Panc1 (cell line): ENCODE results near the gene CCDC157.

ENCODE experiments used
- CTCF ChIP-seq: fragments of 450-650 bp; IDR thresholded peaks from 2 replicates; pipeline ENCODE4 v1.5.1; 2017; ENCODE audit warnings: mild to moderate bottlenecking
- SIN3A ChIP-seq: IDR thresholded peaks from 2 replicates; pipeline ENCODE4 v1.6.1; 2012; ENCODE audit warnings: low read depth, mild to moderate bottlenecking, low read length, moderate library complexity, borderline replicate concordance; ENCODE audit not compliant: insufficient read depth
- TF ChIP-seq, protein P1 (sequence below), 2 experiments: IDR thresholded peaks; 2 replicates each; pipeline ENCODE4 v1.6.1; 2011 to 2012; ENCODE audit warnings: low read depth in 2 of 2, control low read depth in 1 of 2, low read length in 1 of 2, mild to moderate bottlenecking in 1 of 2, moderate library complexity in 1 of 2; ENCODE audit not compliant: insufficient read depth in 1 of 2

DNA sequence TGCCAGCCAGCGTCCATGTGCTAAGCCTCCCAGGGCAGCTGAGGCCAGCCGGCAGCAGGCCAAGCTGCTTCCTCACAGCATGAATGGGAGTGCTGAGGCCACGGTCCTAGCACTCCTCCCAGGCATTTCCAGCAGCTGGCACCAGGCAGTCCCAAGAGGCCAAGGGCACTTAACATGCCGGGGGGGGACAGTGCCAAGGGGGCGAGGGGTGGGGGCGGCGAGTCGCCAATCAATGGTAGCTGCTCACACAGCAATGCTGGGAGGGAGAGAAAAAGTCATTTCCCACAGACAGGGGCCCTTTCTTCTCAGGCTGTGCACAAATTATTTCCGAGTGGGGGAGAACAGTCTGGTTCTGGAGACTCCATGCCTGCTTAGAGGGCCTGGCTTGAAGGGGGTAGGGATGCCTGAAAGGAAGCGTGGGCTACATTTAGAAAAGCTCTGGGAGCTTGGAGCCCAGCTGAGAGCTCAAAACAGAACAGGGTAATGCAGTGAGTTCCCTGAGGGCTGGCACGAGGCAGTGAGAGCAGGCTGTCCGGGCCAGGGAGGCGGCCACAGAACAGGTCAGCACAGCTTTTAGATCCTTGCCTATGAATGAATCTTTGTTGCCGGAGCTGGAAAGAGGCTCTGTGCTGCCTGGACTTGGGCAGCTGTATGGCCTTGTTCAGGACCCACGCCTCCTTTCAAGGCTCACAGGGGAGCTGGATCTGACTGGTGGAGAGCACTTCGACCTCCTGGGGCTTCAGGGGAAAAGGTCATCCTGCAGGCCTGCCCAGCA lies 15.7 kb upstream of the CCDC157 start:
- no peak for TF ChIP-seq CTCF
- TF ChIP-seq SIN3A: no peak
- TF ChIP-seq, protein P1, sequence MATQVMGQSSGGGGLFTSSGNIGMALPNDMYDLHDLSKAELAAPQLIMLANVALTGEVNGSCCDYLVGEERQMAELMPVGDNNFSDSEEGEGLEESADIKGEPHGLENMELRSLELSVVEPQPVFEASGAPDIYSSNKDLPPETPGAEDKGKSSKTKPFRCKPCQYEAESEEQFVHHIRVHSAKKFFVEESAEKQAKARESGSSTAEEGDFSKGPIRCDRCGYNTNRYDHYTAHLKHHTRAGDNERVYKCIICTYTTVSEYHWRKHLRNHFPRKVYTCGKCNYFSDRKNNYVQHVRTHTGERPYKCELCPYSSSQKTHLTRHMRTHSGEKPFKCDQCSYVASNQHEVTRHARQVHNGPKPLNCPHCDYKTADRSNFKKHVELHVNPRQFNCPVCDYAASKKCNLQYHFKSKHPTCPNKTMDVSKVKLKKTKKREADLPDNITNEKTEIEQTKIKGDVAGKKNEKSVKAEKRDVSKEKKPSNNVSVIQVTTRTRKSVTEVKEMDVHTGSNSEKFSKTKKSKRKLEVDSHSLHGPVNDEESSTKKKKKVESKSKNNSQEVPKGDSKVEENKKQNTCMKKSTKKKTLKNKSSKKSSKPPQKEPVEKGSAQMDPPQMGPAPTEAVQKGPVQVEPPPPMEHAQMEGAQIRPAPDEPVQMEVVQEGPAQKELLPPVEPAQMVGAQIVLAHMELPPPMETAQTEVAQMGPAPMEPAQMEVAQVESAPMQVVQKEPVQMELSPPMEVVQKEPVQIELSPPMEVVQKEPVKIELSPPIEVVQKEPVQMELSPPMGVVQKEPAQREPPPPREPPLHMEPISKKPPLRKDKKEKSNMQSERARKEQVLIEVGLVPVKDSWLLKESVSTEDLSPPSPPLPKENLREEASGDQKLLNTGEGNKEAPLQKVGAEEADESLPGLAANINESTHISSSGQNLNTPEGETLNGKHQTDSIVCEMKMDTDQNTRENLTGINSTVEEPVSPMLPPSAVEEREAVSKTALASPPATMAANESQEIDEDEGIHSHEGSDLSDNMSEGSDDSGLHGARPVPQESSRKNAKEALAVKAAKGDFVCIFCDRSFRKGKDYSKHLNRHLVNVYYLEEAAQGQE (IDR thresholded peaks at IDR 0.05; ENCODE audit: insufficient read depth in 1 of 2, low read depth in 2 of 2, low read length in 1 of 2): no peak
